C4-2B (cell line): ENCODE data around the gene N4BP3.

ENCODE experiments used
- ZFX ChIP-seq: fragments of 450-650 bp; IDR thresholded peaks from 2 replicates; pipeline ENCODE4 v1.6.1; 2017
- TF ChIP-seq, protein P1 (sequence below): fragments of 450-650 bp; conservative IDR thresholded peaks from 2 replicates; pipeline ENCODE4 v1.5.1; 2017; ENCODE audit warnings: mild to moderate bottlenecking

- TF ChIP-seq, protein P1, sequence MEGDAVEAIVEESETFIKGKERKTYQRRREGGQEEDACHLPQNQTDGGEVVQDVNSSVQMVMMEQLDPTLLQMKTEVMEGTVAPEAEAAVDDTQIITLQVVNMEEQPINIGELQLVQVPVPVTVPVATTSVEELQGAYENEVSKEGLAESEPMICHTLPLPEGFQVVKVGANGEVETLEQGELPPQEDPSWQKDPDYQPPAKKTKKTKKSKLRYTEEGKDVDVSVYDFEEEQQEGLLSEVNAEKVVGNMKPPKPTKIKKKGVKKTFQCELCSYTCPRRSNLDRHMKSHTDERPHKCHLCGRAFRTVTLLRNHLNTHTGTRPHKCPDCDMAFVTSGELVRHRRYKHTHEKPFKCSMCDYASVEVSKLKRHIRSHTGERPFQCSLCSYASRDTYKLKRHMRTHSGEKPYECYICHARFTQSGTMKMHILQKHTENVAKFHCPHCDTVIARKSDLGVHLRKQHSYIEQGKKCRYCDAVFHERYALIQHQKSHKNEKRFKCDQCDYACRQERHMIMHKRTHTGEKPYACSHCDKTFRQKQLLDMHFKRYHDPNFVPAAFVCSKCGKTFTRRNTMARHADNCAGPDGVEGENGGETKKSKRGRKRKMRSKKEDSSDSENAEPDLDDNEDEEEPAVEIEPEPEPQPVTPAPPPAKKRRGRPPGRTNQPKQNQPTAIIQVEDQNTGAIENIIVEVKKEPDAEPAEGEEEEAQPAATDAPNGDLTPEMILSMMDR: no peak
- TF ChIP-seq ZFX: no peak
Observed at GRCh38 chr5:178083922-178084321, 29.4 kb upstream of the N4BP3 start.
